Measurements from ENCODE around the gene RADIL.
"Not testable (repeated sequence)": the region's sequence is repeated elsewhere in the genome, so short reads cannot be mapped to it uniquely, and the experiment has no call there.

Gene RADIL, protein sequence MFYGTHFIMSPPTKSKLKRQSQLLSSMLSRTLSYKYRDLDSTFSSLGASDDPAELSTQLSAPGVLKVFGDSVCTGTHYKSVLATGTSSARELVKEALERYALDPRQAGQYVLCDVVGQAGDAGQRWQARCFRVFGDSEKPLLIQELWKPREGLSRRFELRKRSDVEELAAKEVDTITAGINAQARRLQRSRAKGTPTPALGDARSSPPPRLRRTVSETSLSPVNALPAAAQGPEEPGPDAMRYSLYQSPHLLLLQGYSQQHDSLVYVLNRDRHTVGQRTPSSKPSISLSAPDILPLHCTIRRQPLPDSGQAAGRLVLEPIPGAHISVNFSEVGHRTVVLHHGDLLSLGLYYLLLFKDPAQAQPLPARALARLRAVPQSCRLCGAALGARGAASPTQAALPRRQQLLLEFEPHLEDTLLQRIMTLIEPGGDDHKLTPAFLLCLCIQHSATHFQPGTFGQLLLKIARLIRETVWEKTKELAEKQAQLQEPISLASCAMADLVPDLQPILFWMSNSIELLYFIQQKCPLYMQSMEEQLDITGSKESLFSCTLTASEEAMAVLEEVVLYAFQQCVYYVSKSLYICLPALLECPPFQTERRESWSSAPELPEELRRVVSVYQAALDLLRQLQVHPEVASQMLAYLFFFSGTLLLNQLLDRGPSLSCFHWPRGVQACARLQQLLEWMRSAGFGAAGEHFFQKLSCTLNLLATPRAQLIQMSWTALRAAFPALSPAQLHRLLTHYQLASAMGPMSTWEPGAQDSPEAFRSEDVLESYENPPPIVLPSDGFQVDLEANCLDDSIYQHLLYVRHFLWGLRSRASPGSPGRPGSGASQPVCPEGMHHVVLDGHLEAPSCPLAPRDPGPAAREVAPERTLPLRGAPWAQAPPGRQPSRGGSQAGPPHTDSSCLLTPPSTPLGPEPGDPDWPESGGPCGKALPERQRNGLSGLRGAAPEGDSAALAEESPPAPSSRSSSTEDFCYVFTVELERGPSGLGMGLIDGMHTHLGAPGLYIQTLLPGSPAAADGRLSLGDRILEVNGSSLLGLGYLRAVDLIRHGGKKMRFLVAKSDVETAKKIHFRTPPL

DNA sequence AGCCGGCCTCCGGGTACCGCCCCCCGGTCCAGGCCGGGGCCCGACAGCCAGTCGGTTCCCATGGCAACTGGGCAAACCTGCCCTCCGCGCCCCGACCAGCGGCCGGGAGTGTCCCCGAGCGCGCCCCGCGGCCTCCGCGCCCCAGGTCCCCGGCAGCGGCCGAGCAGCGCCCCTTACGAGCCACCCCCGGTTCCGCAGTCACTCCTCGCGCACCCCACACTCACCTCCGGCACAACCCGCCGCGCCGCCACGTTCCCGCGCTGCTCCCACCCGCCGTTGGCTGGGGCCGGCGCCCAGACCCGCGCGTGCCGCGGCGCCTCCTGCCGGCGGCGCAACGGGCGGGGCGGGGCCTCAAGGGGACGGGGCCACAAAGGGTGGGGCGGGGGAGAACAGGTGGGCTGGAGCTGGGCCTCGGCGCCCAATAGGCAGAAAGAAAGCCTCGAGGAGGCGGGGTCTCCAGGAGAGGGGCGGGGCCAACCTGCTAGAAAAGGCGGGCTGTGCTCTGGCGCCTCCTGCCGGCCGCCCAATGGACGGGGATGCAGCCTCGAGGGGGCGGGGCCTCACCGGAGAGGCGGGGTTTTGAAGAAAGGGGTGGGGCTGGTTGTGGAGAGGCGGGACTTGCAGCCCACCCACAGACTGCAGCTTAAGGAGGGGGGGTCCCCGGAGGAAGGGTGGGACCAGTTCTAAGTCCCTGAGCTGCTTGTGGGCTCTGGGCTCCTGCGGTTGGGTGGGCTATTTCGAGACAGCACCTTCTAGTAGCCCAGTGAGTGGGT is at the start of gene RADIL:
TSS of gene RADIL (minus strand) at position 345 of the 773 bp plus-strand sequence. CDS start 5,577 bp downstream, outside the sequence.
- DNase-seq: peak; percentile 88

- DNase-seq: peak; percentile 78
These were observed 48.4 kb upstream of the RADIL start for GRCh38 chr7:4931943-4932342.

DNA sequence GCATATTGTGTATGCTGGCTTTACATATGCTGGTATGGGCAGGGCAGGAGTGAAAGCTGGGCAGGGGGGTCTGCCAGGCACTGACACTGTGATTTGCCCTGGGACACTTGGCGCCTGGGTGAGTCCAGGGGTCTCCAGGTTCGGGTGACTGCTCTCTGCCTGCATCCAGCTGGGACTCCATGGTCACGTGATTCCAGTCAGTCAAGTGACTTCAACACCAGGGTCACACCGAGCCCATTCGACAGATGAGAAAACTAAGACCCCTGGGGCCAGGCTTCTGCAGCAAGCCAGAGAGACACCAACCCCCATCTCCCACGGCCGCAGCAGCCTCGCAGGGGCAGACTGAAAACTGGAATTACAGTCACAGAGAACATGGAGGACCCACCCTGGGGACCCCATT is 45.5 kb upstream of the RADIL start:
- no peak for DNase-seq

DNA sequence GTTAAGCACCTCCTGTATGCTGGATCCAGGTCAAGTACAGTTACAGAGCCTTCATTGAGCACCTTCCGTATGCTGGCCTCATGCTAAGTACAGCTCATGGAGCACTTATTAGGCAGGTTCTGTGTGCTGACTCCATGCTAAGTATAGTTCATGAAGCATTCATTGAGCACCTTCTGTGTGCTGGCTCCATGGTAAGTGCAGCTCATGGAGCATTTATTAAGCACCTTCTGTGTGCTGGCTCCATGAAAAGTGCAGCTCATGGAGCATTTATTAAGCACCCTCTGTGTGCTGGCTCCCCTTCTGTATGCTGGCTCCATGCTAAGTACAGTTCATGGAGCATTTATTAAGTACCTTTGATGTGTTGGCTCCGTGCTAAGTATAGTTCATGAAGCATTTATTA is 44.9 kb upstream of the RADIL start:
- no peak for DNase-seq

DNA sequence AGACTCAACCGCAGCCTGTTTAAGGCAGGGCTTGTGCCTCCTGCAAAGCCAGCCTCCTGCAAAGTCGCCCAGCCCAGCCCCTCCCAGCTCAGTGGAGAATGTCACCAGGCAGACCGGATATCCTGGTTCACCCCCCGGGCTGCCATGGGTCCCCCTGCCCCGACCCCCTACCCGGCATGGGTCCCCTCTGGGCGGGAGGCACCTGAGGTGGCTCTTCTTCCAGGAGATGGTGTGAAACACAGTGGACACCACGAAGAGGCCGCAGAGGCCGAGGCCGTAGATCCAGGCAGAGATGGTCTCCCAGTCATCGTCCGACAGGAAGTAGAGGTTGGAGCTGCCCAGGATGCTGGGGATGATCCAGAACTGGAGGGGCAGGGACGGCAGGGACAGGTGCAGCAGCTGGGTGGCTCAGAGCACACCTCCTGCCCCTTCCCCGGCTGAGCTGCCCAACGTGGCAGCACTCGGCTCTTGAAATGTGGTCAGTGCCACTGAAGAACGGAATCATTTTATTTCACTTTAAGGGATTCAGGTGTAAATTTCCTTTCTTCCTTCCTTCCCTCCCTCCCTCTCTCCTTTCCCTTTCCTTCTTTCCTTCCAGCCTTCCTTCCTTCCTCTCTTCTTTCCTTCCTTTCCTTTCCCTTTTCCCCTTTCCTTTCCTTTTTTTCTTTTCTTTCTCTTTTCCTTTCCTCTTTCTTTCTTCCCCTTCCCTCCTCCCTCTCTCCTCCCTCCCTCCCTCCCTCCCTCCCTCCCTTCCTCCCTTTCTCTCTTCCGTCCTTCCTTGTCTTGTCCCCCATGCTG is 36.7 kb upstream of the RADIL start:
- DNase-seq: no peak

DNA sequence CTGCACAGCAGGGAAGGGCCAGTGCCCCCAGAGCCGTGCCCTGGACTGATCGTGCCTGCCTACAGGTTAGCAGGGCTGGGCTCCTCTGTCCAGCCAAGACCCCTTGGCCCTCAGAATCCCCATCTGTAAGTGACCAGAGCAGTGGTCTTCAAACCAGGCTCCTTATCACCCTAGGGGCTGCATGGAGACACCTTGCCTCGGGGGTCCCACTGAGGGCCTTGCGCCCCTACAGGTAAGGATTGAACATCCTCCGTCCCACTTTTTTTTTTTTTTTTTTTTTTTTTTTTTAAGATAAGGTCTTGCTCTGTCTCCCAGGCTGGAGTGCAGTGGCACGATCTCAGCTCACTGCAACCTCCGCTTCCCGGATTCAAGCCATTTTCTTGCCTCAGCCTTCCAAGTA is 32.6 kb upstream of the RADIL start:
- no peak for DNase-seq

GRCh38 chr7:4911111-4911828 is 27.8 kb upstream of the RADIL start:
- no peak for DNase-seq

DNA sequence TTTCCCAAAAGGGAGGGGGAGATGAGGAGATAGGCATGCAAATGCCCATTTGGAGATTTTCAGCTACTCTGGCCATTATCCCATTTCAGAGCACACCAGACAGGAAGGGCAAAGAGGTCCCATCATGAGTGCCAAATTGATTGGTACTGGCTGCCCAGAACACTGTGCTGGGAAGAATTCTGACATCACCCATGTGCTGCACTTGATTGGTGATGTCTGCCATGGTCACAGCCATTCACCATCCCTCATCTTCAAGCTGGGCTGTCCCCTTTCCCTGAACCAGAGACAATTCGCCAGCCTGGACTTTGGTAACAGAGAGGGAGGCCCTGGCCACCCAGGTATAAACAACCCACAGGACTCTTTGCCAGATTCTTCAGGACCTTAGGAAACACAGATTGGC is 23.2 kb upstream of the RADIL start:
- no peak for DNase-seq

DNA sequence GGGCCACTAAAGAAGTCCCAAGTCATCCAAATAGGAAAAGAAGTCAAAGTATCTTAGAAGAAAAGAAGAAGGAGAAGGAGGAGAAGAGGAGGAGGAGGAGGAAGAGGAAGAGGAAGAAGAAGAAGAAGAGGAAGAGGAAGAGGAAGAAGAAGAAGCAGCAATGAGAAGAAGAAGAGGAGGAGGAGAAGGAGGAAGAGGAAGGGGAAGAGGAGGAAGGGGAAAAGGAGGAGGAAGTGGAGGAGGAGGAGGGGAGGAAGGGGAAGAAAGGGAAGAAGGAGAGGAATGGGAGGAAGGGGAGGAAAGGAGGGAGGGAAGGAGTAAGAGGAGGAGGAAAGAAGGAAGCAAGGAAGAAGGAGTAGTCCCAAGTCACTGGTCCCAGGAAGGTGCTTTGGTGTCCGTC is 21.7 kb upstream of the RADIL start:
- DNase-seq: no peak

GRCh38 chr7:4904346-4904745 is 20.8 kb upstream of the RADIL start:
- no peak for DNase-seq

DNA sequence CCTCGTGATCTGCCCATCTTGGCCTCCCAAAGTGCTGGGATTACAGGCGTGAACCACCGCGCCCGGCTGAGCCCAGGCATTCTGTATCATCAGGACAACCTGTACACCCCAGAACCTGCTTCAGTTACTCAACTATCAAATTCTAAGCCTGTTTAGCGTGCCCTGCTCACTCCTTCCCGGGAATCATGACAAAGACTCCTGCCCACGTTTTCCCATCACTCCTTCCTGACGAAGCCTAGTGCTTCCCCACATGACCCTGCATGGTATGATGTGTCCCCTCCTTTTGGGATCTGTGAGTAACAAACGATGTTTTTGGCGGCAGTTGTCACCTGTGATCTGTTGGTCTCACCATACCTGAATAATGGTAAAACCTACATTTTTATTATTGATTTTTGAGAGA is 12.2 kb upstream of the RADIL start:
- no peak for DNase-seq

DNA sequence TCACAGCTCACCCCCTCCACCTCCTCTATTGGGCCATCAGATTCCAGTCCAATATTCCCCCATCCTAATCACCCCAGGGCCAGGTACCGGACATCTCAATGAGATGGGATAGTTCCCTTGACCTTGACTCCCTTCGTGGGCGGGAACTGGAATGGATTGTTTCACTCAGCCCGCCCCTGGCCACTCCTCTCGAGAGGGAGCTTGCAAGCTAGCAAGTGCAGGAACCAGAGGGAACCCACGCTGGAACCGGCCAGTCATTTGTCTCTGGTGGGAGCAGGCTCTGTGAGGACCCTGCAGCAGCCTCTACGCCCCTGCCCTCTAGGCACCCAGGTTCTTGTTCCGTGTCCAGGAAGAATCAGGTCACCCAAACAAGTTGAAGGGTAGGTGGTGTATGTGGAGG is 11.0 kb upstream of the RADIL start:
- no peak for DNase-seq

GRCh38 chr7:4893929-4894475 is 10.5 kb upstream of the RADIL start:
- DNase-seq: no peak

- DNase-seq: not testable (repeated sequence)
These were observed 9.7 kb upstream of the RADIL start for GRCh38 chr7:4893188-4893587.

DNA sequence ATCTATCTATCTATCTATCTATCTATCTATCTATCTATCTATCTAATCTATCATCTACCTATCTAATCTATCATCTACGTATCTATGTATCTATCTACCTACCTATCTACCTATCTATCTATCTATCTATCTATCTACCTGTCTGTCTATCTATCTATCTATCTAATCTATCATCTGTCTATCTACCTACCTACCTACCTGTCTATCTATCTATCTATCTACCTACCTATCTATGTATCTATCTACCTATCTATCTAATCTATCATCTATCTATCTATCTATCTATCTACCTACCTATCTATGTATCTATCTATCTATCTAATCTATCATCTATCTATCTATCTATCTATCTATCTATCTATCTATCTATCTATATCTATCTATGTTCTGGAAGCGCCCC is 8.0 kb upstream of the RADIL start:
- DNase-seq: not testable (repeated sequence)

DNA sequence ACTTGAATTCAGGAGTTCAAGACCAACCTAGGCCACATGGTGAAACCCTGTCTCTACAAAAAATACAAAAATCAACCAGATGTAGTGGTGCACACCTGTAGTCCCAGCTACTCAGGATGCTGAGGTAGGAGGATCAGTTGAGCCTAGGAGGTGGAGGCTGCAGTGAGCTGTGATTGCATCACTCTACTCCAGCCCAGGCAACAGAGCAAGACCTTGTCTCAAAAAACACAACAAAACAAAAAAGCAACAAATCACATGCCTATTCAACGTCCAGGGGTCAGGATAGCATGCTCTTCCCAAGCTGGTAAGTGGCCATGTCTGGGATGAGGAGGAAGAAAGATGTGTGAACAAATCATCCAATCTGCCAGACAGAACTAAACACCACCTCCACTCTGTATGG is 6.2 kb upstream of the RADIL start:
- no peak for DNase-seq

- peak; percentile 54 for DNase-seq
These were observed 4.6 kb upstream of the RADIL start for GRCh38 chr7:4888161-4888560.

DNA sequence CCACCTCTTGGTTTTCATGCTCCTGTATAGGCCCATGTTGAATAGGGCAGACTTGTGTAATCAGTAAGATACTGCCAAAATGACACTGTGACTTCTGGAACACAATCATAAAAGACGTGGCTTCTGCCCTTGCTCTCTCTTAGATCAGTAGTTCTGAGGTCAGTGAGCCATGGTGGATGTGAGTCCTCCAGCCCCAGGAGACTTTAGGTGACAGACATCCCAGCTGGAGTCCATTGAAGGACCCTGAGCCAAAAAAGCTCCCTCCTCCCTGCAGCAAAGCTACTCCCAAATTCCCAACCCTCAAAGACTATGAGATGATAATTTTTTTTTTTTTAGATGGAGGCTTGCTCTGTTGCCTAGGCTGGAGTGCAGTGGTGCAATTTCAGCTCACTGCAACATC is 3.2 kb upstream of the RADIL start:
- no peak for DNase-seq

DNA sequence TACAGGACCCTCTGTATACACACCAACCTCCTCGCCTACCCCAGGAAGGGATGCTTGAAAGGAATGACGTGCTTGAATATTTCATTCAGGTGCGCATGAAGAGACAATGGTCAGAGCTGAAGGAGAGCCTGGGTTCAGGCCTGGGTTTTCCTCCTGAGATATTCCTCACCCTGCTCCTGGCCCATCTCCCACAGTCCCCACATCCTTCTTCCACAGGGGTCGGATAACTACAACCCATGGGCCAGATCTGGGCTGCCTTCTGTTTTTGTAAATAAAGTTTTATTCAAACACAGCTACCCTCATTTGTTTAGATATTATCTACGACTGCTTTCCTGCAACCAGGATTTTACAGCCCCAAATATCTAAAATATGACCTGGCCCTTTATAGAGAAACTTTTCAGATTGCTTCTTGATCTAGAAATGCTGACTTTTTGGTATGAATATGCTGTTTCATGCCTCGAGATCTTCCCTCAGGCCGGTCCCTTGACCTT is 1.8 kb upstream of the RADIL start:
- DNase-seq: no peak

DNA sequence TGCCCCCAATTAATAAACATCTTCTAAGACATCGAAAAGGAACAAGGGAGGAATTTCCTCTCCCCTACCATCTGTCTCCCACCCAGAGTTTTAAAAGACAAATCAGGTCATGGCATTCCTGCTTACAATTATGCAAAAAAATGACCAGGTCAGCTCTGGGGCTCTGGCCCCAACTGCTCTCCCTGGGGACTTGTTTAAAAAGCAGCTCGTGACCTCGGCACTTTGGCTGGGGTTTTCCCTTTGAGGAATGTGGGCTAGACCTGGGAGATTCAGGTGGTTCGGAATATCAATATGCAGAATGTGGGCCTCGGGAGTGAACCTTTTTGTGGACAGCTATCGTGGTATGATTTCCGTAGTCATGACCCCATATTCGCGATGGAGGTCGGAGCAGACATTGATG is 648 bp upstream of the RADIL start:
- no peak for DNase-seq

GRCh38 chr7:4883033-4883371 is 514 bp downstream of the RADIL start:
- no peak for DNase-seq
